Measurements from ENCODE around the gene PRKG1. TPM values are rescaled to one million over a fixed set of nuclear protein-coding genes. Genes with fewer than 3 reads are reported as not detected.
A peak's percentile ranks its signal among the peaks of the same experiment; 100 is the strongest.

Gene PRKG1
- total and polyA plus RNA-seq, 12 donors = 3.8 to 48.1 (median 29.9) TPM

DNA sequence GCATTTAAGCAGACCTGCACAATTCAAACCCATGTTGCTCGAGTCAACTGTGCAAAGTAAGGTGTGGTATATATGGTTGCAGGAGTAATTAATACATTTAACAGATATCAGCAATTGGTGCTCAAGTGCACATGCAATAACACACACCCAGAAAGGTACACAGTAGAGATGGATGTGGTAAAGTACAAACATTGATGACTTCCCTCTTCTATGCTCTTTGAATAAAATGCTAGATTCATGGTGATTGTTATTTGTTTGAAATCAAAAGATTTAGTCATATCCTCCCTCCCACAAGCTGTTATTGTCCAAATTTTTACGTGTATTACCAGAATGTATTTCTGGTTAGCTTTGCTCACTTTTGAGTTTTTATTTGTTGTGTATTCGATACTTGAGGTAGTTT, 887.1 kb downstream of the PRKG1 start:
- Histone ChIP-seq H3K4me1 (peaks cover 0 to 26% (median 4%) of the 10 kb centered on the region in 9 donors), H3K36me3 (no peaks in the 10 kb centered on the region), H3K9me3 (peaks cover 0 to 4% (median 0%) of the 10 kb centered on the region in 11 donors), H3K27me3 (no peaks in the 10 kb centered on the region), H3K4me3 (no peak overlapping the region), H3K27ac (no peak overlapping the region)
- intact Hi-C loops (cut with DNase I) = loop anchor here in 4 of 10 donors (5.0 to 10.0 kb wide), 6 partner anchors 253 to 897 kb away; partner anchors contain the start of gene PRKG1 (in 1 of the 4)
- TF ChIP-seq, protein P1, sequence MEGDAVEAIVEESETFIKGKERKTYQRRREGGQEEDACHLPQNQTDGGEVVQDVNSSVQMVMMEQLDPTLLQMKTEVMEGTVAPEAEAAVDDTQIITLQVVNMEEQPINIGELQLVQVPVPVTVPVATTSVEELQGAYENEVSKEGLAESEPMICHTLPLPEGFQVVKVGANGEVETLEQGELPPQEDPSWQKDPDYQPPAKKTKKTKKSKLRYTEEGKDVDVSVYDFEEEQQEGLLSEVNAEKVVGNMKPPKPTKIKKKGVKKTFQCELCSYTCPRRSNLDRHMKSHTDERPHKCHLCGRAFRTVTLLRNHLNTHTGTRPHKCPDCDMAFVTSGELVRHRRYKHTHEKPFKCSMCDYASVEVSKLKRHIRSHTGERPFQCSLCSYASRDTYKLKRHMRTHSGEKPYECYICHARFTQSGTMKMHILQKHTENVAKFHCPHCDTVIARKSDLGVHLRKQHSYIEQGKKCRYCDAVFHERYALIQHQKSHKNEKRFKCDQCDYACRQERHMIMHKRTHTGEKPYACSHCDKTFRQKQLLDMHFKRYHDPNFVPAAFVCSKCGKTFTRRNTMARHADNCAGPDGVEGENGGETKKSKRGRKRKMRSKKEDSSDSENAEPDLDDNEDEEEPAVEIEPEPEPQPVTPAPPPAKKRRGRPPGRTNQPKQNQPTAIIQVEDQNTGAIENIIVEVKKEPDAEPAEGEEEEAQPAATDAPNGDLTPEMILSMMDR (IDR thresholded peaks at IDR 0.05) = no peak
- no peak for ATAC-seq
- no peak for DNase-seq
- WGBS, 2 donors = 77 to 87% methylated on average over 3 of the region's 3 CpGs

DNA sequence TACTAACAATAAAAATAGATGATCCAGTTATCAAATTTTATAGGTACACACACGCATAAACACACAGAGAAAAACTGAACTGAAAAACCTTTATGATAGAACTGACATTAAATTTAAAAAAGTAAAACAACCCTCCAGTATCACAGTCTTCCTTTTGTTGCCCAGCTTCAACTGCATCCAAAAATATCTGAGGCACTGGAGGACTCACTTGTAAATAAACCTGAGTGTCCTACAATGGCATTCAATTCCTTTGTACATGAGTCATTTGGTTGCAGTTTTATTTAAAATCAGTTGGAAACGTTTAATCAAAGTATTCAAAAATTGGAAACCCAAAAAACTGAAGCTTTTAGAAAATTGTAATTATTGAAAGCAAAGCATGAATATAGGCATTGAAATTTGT, 890.3 kb downstream of the PRKG1 start:
- no peak overlapping the region for H3K4me3 ChIP-seq
- peaks cover 0 to 26% (median 4%) of the 10 kb centered on the region in 9 donors for H3K4me1 ChIP-seq
- H3K27ac ChIP-seq = no peak overlapping the region
- intact Hi-C loops (cut with DNase I) = loop anchor here in 4 of 10 donors (5.0 to 10.0 kb wide), 6 partner anchors 250 to 900 kb away; partner anchors contain the start of gene PRKG1 (in 1 of the 4)
- ATAC-seq = peak in 1 of 8 donors; percentile 70
- 52 to 58% methylated on average over 2 of the region's 2 CpGs for WGBS, 2 donors
- H3K36me3 ChIP-seq = no peaks in the 10 kb centered on the region
- peaks cover 0 to 4% (median 0%) of the 10 kb centered on the region in 11 donors for H3K9me3 ChIP-seq
- TF ChIP-seq, protein P1 (IDR thresholded peaks at IDR 0.05) = no peak
- DNase-seq = no peak
- H3K27me3 ChIP-seq = no peaks in the 10 kb centered on the region

DNA sequence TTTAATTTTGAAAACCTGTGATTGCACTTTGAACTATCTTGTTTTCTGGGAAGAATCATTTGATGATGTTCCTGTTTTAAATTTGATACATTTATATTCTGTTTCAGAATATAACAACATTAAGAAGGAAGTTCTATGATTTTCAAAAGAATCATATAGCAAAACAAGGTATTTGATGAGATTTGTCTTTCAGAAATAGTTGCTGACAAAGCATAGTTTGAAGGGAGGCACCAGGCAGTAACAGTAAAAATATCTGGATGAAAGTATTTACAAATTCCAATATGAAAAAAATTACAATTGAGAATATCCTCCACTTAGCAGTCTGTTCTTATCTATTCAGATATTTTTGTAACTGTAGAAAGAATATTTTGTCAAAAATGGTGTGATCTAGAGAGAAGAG, 891.2 kb downstream of the PRKG1 start:
- DNase-seq = no peak
- Histone ChIP-seq H3K27ac (no peak overlapping the region), H3K27me3 (no peaks in the 10 kb centered on the region), H3K36me3 (no peaks in the 10 kb centered on the region), H3K4me3 (no peak overlapping the region), H3K9me3 (peaks cover 0 to 4% (median 0%) of the 10 kb centered on the region in 11 donors), H3K4me1 (peaks cover 0 to 21% (median 0%) of the 10 kb centered on the region in 9 donors)
- intact Hi-C loops (cut with DNase I) = loop anchor here in 3 of 10 donors (10.0 kb wide), 4 partner anchors 249 to 901 kb away; no protein-coding TSS in a partner anchor
- TF ChIP-seq, protein P1 (IDR thresholded peaks at IDR 0.05) = no peak
- no peak for ATAC-seq

DNA sequence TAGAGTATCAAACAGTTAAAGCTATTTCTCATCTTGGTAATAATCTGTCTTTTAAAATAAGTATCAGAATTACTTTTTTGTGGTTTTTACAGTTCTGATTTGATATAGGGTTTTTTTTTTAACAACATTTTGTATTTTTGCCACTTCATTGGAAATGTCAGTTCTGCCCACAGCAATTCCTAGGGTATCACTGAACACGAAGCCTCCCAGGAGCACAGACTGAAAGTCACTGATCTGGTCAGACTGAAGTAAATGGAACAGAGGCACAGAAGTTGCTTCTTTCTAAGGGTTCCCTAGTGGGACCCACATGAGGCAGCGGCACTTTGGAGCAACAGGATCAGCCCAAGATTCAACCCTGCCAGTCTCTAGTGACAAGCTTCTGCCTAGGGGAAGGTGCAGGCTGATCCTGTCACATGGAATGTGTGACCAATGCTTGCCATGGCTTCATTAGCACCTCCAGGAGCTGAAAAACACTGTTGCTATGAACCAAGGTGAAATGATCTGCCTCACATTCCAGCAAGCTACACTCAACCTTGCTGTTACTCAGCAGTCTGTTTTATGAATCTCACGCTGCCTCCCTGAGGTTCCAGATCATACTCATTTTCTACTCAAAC, 898.6 kb downstream of the PRKG1 start:
- H3K27ac ChIP-seq = peak overlapping the region in 1 of 10 donors; percentile 24
- ATAC-seq = peak in 3 of 8 donors; percentile 43 to 88 (median 73)
- DNase-seq = no peak
- H3K4me3 ChIP-seq = no peak overlapping the region
- no peaks in the 10 kb centered on the region for H3K4me1 ChIP-seq
- 84 to 85% methylated on average over 3 of the region's 3 CpGs for WGBS, 2 donors
- intact Hi-C loops (cut with DNase I) = loop anchor here in 1 of 10 donors (10.0 kb wide), 1 partner anchor 242 kb away; no protein-coding TSS in a partner anchor
- TF ChIP-seq, protein P1 (IDR thresholded peaks at IDR 0.05) = no peak
- no peaks in the 10 kb centered on the region for H3K27me3 ChIP-seq
- H3K9me3 ChIP-seq = no peaks in the 10 kb centered on the region
- H3K36me3 ChIP-seq = no peaks in the 10 kb centered on the region
